DMS153 treated with DMSO at 0.1 percent for 48 hours (cell line): Measurements from ENCODE around the gene HDAC5.
"Not testable (repeated sequence)": the region's sequence is repeated elsewhere in the genome, so short reads cannot be mapped to it uniquely, and the experiment has no call there.

Source experiments
- DNase-seq: peaks from one replicate; lab custom pipeline; 2025; ENCODE audit not compliant: unreplicated experiment; lab: John Stamatoyannopoulos, UW

Gene HDAC5

DNA sequence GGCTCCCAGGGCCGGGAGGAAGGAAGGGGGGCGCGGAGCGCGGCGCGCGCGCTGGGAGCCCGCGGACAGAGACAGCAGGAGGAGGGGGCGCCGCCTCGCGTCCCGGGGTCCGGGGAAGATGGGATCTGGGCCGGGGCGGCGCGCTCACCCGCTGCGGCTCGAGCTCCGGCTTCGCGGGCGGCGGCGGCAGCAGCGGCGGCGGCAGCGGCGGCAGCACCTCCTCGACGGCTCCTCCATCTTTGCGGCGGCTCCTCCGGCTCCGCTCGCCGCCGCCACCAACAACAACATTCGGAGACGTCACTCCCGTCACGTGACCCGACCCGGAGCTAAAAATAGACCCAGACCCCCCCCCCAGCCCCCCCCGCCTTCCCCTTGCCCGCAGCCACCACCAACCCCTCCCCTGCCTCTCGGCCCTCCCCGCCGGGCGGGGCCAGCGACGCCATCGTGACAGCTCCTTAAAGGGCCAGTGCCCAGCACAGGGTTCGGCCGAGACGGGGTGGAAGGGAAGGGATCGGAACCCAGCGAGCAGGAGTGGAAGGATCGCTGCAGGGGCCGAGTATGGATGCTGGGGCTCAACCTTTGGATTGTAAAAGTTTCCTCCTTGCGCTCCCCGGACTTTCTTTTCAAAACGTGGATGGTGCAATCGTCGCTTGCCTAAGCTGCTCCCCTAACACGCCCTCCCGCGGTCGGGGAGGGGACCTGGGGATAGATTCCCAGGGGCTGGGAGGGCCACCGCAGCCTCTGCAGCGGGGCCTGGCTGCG lies at the start of gene HDAC5:
Gene HDAC5 (minus strand): TSS at position 286 of the 762 bp plus-strand sequence. CDS start 6,126 bp downstream, outside the sequence.
- DNase-seq, result peak; percentile 92

DNA sequence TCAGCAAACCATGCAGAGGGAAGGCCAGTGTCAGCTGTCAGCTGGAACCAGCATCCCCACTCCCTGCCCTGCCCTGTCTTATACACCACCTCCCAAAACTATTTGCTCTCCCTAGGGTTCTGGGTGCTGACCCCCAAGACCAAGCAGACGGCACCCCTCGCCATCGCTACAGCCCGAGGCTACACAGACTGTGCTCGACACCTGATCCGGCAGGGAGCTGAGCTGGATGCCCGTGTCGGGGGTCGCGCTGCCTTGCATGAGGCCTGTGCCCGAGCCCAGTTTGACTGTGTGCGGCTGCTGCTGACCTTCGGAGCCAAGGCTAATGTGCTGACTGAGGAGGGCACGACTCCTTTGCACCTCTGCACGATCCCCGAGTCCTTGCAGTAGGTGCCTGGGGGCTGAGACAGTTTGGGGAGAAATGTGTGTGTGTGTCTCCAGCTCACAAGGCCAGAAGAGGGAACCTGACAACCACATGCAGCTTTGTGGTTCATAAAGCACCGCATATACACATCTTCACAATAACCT lies 48.6 kb upstream of the HDAC5 start:
- DNase-seq, result no peak

DNA sequence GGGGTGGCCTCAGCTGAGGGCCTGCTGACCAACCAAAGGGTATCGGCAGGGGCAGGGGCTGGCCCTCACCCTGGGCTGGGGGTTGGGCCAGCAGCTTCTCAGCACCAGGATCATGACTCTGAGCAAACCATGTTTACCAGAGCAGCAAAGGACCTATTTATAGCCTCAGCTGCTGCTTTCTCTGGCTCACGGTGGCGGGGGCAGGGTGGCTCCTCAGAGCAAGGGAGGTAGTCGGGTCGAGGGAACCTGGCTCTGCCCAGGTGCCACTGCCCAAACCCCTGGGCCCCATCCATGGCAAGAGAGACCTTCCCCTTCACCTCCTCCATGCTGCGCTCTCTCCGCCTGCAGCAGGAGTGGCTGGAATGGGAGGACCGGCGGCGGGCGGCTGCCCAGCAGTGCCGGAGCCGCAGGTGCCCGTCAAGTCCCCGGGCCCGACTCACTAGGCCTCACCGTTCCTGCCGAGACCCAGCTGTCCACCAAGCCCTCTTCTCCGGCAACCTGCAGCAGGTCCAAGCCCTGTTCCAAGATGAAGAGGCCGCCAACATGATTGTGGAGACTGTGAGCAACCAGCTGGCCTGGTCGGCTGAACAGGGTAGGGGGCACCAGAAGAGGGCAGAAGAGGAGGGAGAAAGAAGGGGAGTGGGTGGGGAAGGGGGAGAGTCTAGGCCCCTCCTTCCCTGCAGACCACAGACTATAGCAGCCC lies 47.2 kb upstream of the HDAC5 start, which contains the start of gene ASB16:
Gene ASB16 (plus strand): TSS at position 206 of the 703 bp plus-strand sequence. CDS start 86 bp downstream, at position 292.
- DNase-seq, result peak; percentile 74

DNA sequence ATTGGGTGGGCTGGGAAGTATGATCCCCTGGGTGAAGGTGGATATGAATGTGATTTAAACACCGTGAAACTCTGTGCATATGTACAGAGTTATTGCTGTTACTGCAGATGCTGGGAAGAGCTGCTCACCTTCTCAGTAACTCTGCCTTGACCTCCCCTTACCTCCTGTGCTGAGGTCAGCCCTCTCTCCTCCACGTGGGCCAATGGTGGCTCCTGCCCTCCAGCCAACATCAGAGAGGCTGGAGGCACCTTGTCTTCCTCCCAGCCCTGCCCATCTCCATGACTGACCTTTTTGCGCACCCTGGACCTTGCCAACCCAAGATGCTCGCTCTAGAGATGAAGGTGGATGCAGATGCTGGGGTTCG lies 46.7 kb upstream of the HDAC5 start:
- DNase-seq, result no peak

DNA sequence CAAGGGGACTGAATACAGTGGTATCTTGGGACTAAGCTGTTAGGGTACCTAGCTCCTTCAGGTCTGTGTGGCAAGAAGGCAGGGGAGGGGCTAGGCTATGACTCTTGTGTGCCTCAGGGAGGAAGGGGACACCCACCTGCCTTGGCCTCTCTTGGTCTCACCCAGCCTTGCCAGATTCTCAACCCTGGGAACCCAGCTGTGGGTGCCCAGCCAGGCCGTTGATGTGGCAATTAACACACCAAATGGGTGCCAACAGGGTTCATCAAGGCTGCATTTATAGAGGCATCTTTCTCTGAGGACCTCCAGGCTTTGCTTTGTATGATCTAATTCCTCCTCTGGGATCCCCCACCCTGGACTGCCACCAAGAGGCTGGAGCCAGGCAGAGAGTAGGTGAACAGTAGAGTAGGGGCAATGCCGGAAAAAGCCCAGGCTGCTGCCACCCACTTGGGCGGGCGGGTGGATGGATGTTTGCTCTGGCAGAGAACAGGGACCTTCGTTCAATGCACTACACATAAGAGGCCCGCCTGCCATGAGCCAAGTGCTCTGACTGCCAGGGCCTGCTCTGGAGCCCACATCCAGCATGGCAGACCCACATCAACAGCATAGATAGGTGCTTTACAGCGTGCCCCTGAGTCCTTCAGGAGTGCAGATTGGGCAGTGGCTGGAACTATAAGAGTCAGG lies 43.9 kb upstream of the HDAC5 start:
- no peak for DNase-seq

DNA sequence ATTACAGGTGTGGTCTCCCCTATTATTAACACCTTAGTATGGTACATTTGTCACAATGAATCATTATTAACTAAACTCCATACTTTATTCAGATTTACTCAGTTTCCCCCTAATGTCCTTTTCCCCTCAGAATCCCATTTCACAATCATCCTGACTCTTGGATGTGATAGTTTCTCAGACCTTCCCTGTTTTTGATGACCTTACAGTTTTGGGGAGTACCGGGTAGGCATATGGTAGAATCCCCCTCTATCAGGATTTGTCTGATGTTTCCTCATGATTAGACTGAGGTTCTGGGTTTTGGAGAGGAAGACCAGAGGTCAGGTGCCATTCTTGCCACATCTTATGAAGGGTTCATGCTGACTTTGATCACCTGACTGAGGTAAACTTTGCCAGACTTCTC lies 41.0 kb upstream of the HDAC5 start:
- no peak for DNase-seq

DNA sequence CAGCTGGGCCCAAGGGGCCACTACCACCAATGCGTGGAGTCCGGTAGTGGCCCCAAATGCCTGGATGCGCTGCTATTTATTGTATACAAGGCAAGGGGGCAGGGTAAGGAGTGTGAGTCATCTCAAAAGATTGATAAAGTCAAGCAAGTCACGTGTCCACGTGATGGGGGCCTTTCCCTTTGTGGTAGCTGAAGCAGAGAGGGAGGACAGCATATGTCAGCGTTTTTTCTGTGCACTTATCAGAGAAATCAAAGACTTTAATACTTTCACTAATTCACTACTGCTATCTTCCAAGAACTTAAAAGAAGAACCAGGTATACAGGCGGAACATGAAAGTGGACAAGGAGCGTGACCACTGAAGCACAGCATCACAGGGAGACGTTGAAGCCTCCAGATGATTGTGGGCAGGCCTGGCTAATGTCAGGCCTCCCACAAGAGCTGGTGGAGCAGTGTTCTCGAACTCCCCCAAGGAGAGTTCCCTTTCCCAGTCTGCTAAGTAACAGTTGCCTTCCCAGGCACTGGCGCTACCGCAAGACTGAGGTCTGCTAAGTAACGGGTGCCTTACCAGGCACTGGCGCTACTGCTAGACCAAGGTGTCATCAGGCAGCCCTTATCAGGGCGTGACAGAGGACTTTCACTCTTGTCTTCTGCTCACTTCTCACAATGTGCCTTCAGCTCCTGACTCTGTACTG lies 36.2 kb upstream of the HDAC5 start:
- no peak for DNase-seq

DNA sequence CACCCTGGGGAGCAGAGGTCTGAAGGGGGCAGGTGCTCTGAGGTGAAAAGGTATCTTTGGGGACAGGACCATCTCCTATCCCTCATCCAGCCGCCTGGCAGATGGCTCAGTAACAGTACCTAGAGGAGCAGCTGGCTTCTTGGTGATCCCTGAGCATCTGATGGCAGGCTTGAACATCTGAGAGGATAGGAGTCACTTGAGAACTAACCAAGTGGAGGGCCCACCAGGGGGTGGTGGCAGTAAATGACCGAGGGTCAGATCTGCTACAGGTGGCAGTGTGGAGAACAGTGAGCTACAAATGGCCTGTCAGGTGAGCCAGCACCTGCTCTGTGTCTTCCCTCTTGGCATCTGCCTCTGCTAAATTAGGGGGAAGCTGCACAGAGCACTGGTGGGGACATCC lies 32.0 kb upstream of the HDAC5 start:
- no peak for DNase-seq

DNA sequence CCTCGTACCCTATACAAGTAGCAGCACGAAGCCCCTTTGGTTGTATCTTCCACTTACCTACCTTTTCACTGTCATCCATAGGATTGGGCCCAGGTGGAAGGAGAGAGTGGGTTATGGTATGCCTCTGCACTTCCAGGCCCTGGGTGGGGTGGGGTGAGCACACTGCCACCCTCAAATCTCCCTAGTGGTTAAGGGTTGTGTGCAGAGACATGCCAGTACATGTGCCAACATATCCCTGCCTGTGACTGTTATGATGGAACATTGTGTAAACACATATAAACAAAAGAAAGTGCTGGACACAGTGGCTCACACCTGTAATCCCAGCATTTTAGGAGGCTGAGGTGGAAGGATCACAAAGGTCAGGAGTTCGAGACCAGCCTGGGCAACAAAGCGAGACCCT lies 29.4 kb upstream of the HDAC5 start:
- DNase-seq, result no peak

DNA sequence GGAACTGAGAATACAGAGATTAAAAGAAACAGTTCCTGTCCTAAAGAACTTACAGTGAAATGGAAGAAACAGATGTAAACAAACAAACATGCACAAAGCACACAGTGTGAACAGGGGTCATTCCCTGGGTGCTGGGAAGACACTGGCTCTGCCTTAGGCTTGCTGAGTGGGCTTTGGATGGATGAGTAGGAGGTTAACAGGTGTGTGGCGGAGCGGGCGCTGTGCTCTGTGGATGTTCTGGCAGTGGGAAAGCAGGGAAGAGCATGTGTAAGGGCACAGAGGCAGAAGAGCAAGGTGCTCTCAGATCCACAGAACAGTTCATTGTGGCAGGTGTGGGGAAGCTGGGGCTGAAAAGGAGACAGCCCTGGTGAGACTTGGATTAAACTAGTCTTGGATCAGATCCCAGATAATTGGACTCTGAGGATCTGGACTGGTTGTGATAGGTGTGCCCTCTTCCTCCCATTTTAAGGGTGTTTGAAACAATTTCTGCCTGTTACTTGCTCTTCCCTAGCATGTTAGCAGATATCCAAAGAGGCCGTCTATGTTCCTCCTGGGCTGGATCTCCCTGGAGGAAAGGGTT lies 26.4 kb upstream of the HDAC5 start:
- no peak for DNase-seq

DNA sequence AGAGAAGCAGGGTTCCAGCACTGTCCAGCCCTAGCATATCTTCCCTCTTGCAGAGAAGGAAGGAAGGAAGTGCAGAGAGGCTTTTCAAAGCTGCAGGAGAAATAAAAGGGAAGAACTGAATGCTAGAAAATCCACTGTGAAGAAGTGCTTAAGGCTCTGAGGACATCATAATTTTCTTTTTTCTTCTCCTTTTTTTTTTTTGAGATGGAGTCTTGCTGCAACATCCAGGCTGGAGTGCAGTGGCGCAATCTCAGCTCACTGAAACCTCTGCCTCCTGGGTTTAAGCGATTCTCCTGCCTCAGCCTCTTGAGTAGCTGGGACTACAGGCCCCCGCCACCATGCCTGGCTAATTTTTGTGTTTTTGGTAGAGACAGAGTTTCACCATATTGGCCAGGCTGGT lies 25.6 kb upstream of the HDAC5 start:
- DNase-seq, result not testable (repeated sequence)

DNA sequence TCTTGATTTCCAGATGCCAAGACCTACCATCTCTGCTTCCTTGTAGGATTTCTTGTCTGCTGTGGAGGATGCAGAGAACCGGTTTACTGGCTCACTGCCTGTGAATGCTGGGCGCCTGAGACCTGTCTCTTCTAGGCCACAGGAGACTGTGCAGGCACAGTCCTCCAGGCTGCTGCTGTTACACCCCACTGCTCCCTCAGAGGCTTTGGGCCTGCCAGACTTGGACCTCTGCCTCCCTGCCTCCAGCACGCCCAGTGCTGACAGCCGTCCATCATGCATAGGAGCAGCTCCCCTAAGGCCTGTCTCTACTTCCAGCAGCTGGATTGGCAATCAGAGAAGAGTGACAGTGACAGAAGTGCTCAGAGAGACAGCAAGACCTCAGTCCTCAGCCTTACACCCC lies 24.4 kb upstream of the HDAC5 start:
- no peak for DNase-seq

DNA sequence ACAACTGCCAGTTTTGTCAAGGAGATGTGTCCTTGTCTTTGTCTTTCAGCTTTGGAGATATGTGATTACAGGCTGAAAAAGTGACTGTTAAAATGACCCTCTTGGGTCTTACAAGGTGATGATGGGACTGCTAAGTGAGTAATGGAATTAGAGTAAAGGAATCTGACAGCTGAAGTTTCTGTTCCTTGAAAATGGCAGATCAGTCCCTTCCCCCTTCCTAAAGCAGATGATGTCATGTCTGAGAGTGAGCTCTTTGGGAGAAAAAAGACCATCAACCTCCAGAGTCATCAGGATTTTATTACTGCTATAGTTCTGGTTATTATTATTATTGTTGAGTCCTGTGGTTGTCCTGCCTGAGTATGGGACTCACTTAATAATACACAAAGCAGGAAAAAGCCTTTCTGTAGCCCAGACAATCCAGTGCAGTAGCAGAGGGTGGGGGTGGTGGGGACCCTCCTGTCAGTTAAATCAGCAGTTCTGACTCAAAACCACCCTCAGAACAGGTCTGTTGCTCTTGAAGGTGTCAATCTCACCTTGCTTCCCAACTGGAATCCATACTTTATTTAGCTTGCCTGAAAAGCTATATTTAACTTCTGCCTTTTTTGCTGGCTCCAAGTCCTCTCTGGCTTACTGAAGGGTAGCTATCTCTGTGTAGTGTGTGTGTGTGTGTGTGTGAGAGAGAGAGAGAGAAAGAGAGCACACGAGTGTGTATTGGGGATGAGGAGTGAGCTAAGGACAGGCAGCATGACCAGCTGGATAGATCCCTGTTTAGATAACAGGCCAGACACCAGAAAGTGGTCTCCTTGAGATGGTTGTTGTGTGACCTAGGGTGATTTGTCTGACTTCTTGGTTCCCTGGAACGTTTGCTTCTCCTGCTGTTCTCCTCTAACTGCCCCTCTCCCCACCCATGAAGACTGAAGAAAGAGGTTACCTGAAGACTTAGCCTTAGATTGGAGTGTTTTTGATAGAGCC lies 23.2 kb upstream of the HDAC5 start:
- no peak for DNase-seq

DNA sequence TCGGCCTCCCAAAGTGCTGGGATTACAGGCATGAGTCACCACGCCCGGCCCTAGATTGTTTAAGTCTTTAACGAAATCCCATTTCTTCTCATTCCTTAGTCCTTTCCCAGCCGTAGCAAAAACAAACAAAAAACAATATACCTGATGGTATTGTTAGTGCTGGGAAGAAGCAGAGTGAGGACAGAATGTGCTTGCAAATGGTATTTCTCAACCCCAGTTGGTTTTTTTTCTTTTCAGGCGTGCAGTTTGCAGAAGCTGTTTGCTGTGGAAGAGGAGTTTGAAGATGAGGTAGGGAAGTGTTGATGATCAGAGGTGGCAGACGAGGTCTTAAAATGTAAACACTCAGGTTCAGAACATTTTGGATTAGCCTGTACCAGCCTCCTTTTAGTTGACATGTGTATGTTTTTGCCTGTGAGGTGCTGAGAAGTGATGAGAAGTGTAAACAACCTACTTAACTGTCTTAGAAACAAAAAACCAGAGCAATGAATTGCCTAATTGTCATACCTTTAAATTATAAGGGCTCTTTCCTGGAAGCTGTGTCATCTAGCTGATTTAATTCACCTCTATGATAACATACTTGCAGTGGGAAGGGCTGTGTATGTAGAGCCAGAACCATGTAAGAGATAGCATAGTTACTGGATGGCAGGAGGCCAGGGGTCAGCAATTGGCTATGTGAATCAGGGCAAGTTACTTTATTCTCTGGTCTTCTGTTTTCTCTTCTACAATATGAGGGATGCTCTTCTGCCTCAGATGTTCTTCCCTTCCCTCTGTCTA lies 21.7 kb upstream of the HDAC5 start:
- no peak for DNase-seq

DNA sequence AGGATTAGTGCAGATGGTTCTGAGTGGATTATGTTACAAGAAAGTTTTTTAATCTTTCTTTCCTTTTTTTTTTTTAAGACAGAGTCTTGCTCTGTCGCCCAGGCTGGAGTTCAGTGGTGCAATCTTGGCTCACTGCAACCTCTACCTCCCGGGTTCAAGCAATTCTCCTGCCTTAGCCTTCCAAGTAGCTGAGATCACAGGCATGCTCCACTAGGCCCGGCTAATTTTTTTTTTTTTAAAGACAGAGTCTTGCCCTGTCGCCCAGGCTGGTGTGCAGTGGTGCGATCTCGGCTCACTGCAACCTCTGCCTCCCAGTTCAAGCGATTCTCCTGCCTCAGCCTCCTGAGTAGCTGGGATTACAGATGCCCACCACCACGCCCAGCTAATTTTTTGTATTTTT lies 20.5 kb upstream of the HDAC5 start:
- DNase-seq, result not testable (repeated sequence)

DNA sequence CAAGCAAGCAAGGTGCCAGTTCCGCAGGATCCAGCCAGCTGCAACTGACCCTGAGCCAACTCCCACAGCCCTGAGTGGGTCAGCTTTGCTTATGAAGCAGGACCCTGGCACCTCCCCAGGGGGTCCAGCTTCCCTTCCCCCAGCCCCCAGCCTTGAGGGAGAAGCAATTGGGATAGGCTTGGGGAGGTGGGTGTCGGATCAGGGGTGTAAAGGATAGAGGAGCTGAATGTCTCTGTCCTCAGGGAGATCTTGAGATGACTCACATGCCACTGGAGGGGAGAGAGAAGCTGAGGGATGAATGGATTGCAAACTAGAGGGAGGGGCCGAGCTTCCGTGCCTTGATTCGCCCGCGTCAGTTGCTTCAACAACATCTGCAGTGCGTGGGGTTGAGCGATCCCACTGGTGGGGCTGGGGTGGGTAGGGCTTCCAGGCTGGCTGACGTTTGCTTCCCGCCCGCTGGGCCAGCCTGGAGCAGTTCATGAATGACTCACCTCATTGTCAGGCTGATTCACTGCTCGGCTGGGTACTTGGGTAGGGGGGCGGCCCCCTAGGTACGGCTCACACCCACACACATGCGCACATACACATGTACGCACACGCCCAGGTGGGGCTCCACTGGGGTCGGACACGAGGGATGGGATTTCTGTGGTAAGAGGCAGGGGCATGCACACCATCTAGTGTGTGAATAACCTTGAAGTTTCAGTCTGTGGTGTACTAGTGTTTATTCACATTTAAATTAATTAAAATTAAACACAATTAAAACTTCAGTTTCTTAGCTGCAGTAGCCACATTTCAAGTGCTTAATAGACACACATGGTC lies 14.7 kb upstream of the HDAC5 start:
- peak; percentile 16 for DNase-seq

DNA sequence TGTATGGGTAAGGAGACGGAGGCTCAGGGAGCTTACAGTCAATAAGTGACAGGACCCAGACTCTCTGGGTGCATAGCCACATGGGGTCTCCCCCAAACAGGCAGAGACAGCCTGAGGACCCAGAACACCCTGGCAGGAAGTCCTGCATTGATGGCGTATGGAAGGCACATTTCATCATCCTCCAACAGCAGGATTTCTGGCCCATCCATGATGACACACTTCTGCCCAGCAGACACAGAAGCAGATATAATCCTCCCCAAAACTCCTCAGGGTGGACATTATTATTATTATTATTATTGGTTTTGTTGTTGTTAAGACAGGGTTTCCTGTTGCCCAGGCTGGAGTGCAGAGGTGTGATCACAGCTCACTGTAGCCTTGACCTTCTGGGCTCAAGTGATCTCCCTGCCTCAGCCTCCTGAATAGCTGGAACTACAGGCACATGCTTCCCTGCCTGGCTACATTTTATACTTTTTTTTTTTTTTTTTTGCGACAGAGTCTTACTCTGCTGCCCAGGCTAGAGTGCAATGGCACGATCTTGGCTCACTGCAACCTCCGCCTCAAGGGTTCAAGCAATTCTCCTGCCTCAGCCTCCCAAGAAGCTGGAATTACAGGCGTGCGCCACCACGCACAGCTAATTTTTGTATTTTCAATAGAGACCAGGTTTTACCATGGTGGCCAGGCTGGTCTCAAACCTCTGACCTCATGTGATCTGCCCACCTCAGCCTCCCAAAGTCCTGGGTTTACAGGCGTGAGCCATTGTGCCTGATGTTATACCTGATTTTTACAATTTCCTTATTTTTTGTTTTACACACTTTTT lies 11.5 kb upstream of the HDAC5 start:
- DNase-seq, result no peak
